HG02840 (cell line): Measurements from ENCODE around the gene ITPKA.
A peak's percentile ranks its signal among the peaks of the same experiment; 100 is the strongest.

Source experiments
- ATAC-seq: cut with Tn5 transposase; IDR thresholded peaks from one replicate; pipeline ENCODE4 v1.9.1; 2021; ENCODE audit warnings: mild to moderate bottlenecking, moderate library complexity, moderate number of reproducible peaks; ENCODE audit not compliant: unreplicated experiment, low FRiP score

Gene ITPKA

GRCh38 chr15:41489641-41490040 lies 4.0 kb upstream of the ITPKA start:
- no peak for ATAC-seq

GRCh38 chr15:41490355-41490754 lies 3.3 kb upstream of the ITPKA start:
- ATAC-seq: no peak

DNA sequence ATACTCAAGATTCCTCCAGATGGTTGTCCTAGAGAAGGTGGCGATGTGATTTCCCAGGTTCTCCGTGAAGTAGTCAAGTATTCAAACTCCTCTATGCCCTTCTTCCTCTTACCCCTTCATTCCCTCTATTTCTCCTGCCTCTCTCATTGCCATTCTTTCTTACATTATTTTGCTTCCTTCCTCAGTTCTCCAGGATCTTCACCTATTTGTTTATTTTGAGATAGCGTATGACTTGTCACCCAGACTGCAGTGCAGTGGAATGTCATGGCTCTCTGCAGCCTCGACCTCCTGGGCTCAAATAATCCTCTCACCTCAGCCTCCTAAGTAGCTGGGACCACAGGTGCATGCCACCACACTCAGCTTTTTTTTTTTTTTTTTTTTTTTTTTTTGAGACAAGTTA lies 1.8 kb upstream of the ITPKA start:
- no peak for ATAC-seq

DNA sequence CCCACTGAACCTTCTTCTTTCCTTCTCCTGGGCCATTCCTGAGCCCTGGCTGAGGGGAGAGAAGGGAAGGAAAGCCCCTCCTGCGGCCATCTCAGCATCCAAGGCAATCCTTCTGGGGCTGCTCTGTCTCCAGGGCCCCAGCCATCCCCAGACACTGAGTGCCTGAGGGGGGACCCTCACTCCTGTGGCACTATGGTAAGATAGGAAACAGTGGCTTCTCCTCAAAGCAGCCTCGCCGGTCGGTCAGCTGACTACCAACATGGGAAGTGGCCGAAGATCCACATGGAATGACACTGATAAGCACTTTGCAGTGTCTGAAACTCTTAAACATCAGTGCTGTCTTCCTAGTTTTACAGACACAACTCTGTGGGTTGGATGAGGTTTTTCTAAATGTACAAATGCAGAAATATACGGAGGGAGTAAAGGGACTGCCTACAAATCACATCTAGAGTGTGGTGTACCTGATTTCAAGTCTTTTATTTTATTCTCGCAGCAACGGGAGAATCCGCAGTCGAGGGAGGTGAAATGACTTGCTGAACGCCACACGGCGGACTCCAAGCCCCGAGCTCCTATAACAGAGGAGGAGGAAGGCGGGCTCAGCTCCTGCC lies 973 bp upstream of the ITPKA start:
- no peak for ATAC-seq

- ATAC-seq: no peak
Observed at GRCh38 chr15:41493902-41494189, 172 bp downstream of the ITPKA start.

GRCh38 chr15:41494190-41494921 lies 682 bp downstream of the ITPKA start:
- ATAC-seq: peak; percentile 24

- no peak for ATAC-seq
Observed at GRCh38 chr15:41494922-41495735, 1.5 kb downstream of the ITPKA start.

GRCh38 chr15:41495736-41496599 lies 2.3 kb downstream of the ITPKA start:
- no peak for ATAC-seq

DNA sequence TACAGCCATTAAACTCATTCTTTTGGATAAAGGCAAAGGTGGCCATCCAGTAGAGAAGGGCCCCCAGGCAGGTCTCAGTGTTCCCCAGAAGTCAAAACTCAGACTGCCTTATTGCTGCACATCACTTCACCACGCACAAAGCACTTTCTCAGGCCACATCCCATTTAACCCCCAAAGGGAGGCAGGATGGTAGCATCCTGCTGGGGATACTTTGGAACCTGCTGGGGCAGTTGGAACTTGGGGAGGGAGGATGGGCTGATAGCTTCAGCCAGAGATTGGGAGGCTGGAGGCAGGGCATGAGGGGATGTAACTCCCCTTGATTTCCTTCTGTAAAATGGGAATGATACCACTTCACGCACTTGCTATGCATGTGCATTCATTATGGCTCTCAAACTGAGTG lies 5.0 kb downstream of the ITPKA start:
- ATAC-seq: no peak

DNA sequence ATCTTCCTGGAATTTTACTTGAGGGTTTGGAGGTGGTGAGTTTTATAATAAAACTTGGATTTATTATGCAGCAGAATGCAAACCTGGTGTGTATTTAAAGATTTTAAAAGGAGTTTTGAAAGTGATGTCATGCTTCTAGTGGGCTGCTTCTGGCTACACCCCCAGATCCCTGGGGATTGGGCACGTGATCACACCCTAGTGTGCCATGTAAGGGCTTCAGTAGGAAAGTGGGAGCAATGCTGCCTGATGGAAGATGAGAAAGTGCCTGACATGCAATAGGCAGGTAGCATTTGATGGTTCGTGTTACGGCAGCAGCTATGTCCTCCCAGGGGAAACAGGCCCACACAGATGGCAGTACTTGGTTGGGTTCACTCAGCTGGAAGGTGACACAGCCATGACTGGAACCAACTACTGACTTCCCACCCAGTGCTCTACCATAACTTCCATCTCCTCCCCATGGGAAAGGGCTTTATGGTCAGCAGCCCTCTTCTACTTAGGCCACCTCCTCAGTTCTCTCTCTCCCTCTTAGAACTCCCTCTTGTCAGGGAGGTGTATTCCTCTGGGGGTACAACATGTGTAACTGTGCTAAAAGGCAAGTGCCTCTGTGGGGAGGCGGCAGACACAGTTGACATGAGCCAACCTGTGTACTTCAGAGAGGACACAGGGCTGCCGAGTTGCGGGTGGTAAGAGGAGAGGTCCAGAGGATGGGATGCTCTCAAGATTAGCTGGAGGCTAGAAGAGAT lies 5.6 kb downstream of the ITPKA start:
- no peak for ATAC-seq

- ATAC-seq: no peak
Observed at GRCh38 chr15:41501191-41501917, 7.7 kb downstream of the ITPKA start.

DNA sequence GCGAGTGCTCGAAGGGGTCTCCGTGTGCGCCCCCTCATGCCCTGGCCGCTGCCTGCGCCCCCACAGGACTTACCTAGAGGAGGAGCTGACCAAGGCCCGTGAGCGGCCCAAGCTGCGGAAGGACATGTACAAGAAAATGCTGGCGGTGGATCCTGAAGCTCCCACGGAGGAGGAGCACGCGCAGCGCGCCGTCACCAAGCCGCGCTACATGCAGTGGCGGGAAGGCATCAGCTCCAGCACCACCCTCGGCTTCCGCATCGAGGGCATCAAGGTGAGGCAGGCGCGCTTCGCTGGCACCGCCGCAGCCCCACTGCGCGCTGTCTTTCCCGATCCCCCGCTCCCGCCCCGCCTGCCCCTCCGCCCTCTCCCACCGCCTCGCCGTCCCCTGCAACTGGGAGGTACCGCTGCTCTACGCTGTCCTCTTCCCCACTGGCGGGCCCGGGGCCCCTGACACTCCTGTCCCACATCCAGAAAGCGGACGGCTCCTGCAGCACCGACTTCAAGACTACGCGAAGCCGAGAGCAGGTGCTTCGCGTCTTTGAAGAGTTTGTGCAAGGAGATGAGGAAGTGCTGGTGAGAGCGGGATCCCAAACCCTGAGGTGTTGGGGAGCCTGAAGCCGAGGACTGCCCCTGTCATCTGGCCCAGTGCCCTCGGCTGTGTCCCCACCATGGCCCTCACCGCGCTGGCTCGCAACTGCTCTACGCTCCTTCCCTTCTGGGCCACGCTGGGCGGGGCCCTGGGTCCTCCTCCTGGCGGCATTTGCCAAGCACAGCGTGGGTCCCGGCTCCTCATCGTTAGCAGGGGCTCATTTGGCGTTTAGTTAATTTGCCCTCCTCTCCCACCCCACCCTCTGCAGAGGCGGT lies 8.5 kb downstream of the ITPKA start:
- ATAC-seq: no peak

DNA sequence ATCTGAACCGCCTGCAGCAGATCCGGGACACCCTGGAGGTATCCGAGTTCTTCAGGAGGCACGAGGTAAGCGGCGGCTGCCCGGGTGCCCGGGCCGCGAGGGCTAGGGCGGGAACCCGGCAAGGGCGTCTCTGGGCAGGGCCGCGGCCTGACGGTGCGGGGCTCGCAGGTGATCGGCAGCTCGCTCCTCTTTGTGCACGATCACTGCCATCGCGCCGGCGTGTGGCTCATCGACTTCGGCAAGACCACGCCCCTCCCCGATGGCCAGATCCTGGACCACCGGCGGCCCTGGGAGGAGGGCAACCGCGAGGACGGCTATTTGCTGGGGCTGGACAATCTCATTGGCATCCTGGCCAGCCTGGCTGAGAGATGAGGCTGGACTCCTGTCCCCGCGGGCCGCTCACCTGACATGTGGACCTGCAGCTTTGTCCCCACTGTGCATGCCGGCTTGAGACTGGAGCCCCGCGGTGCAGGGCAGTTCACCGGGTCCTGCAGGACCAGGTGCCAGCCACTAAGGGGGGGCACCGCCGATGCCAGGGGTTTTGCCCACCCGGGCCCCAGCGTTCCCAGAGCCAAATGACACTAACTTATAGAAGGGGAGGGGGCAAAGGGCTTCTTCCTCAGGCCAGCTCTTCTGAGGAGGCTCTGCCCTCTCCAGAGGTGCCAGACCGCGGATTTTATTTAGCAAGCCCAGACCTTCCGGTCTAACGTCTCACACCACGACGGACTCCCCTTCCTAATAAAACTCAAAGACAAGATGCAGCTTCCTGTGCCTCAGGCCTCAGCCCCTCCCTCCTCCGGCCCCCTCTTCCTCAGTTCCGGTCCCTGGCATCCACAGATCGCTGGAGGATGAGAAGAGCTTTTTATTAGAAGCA lies 9.4 kb downstream of the ITPKA start:
- ATAC-seq: no peak

DNA sequence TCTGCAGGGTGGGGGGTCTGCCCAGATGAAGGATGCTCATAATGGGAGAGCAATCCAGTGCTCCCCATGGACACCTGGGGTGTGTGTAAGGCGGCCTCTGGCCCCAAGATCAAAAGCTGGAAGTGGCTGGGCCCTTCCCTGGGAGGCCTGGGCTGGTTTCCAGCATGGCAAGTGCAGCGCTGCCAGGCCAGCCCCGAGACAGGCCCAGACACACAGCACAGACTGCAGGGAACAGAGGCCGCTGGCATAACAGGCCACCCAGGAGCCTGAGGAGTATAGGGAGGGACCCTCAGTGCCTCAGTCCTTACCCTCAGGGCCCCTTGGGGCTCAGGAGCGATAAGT lies 10.0 kb downstream of the ITPKA start:
- ATAC-seq: no peak

GRCh38 chr15:41504751-41505492 lies 11.2 kb downstream of the ITPKA start:
- ATAC-seq: no peak

DNA sequence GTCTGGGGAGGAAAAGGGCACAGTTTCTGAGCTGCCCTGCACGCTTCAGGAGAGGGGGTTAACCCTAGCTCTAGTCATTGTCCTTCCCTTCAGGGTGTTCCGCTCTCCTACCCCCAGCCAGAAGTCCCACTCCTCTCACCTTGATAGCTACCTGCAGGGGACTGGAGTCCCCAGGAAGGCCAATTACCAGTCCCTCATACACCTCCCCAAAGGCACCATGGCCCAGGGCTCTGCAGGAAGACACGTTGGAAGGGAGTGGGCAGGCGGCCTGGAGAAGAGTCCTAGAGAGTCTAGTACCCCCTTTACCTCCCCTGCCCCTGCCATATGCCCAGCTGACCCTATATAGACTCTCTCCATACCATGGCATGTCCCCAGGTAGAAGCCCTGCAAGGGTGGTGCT lies 12.1 kb downstream of the ITPKA start:
- no peak for ATAC-seq

DNA sequence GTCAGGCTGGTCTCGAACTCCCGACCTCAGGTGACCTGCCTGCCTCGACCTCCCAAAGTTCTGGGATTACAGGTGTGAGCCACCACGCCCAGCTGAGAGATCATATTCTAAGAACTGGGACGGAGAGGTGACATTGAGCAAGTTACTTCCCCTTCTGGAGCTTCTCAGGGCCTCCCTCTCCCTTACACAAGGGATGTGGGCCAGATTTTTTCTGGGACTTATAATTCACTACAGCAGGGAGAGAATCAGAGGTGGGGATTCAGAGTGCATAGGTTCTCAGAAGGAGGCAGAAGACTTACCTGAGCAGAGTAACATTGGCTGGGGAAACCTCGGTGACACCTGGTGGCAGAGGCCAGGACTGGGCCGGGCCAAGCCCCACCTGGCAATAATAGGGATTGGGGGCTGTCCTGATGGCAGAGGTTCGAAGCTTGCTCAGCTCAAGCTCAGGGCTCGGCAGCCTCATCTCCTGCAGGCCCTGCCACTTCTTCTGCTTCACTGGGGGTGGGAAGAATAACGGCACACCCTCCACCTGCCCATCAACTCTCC lies 13.2 kb downstream of the ITPKA start:
- no peak for ATAC-seq
